ENCODE data around the gene CETN2.
A peak's percentile ranks its signal among the peaks of the same experiment; 100 is the strongest.
"Not testable (repeated sequence)": the region's sequence is repeated elsewhere in the genome, so short reads cannot be mapped to it uniquely, and the experiment has no call there.

CETN2 gene

DNA sequence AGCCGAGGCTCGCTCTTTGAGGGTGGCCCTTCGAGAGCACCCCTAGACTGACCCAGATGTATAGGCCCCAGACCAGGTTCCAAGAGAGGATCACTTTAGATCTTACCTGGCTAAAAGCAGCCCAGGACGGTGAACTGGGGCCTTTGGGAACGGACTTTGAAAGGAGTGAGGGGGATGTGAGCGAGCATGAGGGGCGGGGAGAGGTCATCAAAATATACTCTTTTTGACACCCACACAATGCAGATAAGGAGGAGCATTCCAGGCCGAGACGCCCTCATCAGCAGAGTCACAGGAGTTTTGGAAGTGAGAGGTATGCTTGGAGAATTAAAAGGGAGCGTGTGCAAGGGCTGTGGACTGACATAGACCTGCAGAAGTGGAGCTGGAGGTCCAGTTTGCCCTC, 834 bp upstream of the CETN2 start:
- no peak for DNase-seq (ENCODE audit: low read depth)

GRCh38 chrX:152824841-152825374, 5.6 kb downstream of the CETN2 start:
- no peak for DNase-seq (ENCODE audit: low read depth)

- no peak for DNase-seq (ENCODE audit: low read depth)
These were observed 6.9 kb downstream of the CETN2 start for GRCh38 chrX:152823657-152824056.

DNA sequence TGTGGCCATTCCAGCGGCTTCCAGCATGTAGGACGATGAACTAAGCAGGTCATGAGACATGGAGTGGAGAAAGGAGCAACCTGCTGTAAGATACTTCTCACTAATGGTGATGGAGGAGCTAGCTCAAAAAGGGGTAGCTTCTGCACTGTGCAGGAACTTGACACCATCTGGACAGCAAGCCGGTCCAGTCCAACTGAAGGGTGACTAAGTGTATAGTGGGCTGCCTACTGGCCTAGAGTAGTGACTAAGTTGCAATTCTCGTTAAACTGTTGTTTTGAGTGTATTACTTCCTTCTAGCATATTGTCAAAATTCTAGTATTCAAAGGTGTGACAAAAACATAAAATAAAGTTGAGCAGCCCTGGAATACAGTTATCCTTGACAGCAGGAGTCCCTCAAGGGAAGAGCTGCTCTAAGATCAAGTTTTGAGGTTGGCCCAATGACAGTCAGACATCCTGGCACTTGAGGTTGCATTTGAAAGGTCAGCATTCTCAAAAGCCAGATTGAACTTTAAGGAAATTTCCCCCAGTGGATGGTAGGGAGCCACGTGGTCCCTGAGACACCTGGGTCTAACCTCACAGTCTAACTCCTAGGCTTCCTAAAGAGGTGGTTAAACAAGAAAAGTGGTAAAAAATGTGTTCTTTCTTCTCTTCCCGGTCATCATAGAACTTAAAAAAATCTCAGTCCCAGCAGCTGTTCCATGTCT, 8.0 kb downstream of the CETN2 start:
- DNase-seq (ENCODE audit: low read depth) = no peak

GRCh38 chrX:152821145-152821765, 9.3 kb downstream of the CETN2 start:
- no peak for DNase-seq (ENCODE audit: low read depth)

GRCh38 chrX:152819732-152820131, 10.8 kb downstream of the CETN2 start:
- no peak for DNase-seq (ENCODE audit: low read depth)

DNA sequence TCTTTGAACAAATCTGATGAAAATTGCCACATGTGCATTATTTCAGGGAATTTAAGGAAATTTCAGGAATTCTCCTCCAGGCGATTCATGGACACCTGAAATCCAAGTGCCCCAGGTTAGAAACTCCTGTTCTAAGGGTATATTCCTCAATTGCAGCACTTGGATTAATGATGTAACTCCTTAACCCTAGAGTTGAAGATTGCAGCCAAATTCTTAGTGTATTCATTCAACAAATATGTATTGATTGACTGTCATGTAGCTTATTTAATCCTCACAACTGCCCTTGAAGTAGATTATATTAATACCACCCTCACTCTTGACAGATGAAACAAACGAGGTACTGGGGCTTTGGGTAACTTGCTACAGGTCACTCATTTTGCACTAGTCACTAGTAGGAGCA, 11.3 kb downstream of the CETN2 start:
- no peak for DNase-seq (ENCODE audit: low read depth)

- no peak for DNase-seq (ENCODE audit: low read depth)
These were observed 12.2 kb downstream of the CETN2 start for GRCh38 chrX:152818356-152818755.

GRCh38 chrX:152817078-152817764, 13.3 kb downstream of the CETN2 start:
- DNase-seq (ENCODE audit: low read depth) = peak; percentile 10

- no peak for DNase-seq (ENCODE audit: low read depth)
These were observed 16.5 kb downstream of the CETN2 start for GRCh38 chrX:152814048-152814447.

DNA sequence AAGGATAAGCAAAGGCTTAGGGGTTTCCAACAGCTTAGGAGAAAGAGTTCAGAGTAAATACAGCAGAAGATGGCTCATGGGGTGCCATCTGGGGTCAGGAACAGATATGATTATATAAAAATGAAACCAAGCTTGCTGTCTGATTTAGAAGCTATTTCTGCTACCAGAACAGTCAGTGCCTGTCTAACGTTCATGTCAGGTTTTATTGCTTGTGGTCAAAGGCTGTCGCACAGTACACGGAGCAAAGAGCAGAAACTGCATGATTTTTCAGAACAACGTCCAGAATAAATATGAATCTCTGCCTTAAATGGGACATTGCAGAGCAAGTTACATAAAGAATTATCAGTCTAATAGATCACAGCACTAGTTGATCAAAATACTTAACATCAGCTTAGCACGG, 17.4 kb downstream of the CETN2 start:
- DNase-seq (ENCODE audit: low read depth) = no peak

DNA sequence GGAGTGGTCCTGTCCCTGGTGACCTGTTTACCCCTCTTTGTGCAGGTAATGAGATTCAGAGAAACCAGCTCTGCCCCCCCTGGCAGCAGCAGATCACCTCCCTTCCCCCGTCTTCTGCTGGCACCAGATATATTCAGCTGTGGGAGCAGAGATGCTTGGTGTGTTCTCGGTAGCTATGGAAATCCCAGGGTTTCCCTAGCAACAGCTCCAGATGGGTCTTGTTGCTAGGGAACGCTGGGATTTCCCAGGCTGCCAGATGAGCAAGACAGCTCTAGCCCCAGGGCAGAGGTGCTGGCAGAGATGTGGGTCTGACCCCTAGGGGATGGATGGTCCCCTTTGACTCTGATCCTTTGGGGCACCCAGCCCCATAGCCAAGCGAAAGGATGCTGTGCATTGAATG, 20.2 kb downstream of the CETN2 start:
- no peak for DNase-seq (ENCODE audit: low read depth)

GRCh38 chrX:152806035-152806434, 24.5 kb downstream of the CETN2 start:
- no peak for DNase-seq (ENCODE audit: low read depth)

DNA sequence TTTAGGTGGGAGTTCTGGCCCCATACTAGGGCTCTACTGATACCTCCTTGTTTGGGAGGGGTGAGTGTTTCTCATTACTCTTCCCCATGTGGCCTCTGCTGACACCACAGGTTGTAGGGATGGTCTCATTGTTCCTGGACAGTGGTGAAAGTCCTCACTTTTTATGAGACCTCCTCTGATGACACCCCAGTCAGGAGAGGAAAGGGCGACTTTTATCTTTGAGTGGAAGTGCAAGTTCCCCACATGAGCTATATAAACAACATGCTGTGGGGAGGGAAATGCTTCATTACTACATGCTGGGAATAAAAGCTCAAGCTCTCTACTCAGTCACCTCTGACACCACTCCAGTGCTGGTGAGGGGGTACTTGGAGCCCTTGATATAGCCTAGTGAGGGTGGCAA, 31.6 kb downstream of the CETN2 start:
- no peak for DNase-seq (ENCODE audit: low read depth)

DNA sequence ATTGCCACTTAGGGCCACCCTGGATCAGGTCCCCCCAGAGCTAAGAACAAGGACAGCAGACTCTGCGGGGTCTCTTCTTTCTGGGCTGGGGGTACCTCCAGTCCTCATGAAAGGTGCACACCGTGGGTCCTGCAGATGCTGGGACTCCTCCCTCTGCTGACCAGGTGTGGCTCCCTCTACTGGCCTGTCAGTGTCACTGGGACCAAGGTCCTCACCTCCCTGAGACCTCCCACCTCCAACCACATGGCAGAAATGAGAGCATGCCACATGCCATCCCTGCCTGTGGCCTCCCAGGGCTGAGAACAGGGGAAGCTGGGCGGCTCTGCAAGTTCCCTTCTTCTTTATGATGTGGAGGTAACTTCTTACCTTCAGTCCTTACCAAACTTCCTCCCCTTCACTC, 43.5 kb downstream of the CETN2 start:
- DNase-seq (ENCODE audit: low read depth) = not testable (repeated sequence)

Data from stromal cell of bone marrow (primary cell).